Colonic mucosa (tissue), 4 donors: ENCODE results near the gene HIVEP1. TPM values are rescaled to one million over a fixed set of nuclear protein-coding genes. Genes with fewer than 3 reads are reported as not detected.

Source experiments
- DNase-seq: peaks from one replicate; pipeline ENCODE4 v3.0.0-alpha.2; 2020
- H3K27ac ChIP-seq: fragments of 200-600 bp; one replicate; pipeline ENCODE4 v1.8.0; 2021
- H3K27me3 ChIP-seq: fragments of 200-600 bp; one replicate; pipeline ENCODE4 v1.8.0; 2021
- H3K36me3 ChIP-seq: fragments of 200-600 bp; one replicate; pipeline ENCODE4 v1.8.0; 2021
- H3K4me1 ChIP-seq: fragments of 200-600 bp; one replicate; pipeline ENCODE4 v1.8.0; 2021; ENCODE audit warnings: mild to moderate bottlenecking
- H3K4me3 ChIP-seq: fragments of 200-600 bp; one replicate; pipeline ENCODE4 v1.8.0; 2021
- H3K9ac ChIP-seq, 2 donors: one replicate each; pipeline ENCODE4 v1.7.0; 2013; ENCODE audit warnings: control low read depth in 2 of 2, low read depth in 2 of 2, low read length in 2 of 2
- H3K9me3 ChIP-seq: fragments of 200-600 bp; one replicate; pipeline ENCODE4 v1.8.0; 2021
- CTCF ChIP-seq: fragments of 200-600 bp; IDR thresholded peaks from one replicate; pipeline ENCODE4 v1.8.0; 2022; ENCODE audit warnings: antibody characterized with exemption, mild to moderate bottlenecking
- intact Hi-C: fragments of 100-400 bp; cut with DNase I; formaldehyde crosslinking; loops from one replicate; pipeline ENCODE4 v1.14.1; 2022
- total RNA-seq, 2 donors: library from RNA; stranded (reverse); fragmentation: NEBNext Ultra II Directional in 1 of 2; extraction: Animal tissue kit (Norgen Biotek cat#: 25700) in 1 of 2; gene quantifications; one replicate each; pipeline ENCODE4 v1.2.1, GENCODE V29; 2021
- donor health status: healthy.
- donor health status: DM: no; HTN: no; CAD: no.
- donor health status: DM: no; HTN: no; CAD: no.

Gene HIVEP1
- total RNA-seq, 2 donors from 2014 or later, result 22.2 to 27.9 TPM

DNA sequence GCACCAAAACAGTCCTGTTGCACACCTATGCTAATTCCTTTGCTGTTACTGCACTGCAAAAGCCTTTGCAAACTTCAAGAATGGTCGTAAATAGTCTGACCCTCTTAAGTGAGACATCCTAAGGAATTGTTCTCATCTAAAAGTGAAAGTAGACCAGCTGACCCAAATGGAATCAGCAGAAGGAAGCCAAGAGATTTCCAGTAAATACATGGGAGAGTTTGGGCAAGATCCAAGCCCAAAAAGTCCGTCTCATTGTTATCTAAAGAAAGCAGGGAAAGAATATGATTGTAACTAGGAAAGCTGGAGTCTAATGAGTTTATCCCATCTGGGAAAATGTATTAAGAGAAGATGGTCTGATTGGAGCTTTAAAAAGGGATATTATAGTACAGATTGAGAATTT, 43.0 kb upstream of the HIVEP1 start:
- Histone ChIP-seq H3K27ac (no peak overlapping the region), H3K36me3 (no peaks in the 10 kb centered on the region), H3K9me3 (no peaks in the 10 kb centered on the region), H3K27me3 (no peaks in the 10 kb centered on the region), H3K4me3 (no peak overlapping the region), H3K4me1 (no peaks in the 10 kb centered on the region), H3K9ac (no peak overlapping the region)
- intact Hi-C loops, result no loop called here
- no peak for TF ChIP-seq CTCF
- no peak for DNase-seq

DNA sequence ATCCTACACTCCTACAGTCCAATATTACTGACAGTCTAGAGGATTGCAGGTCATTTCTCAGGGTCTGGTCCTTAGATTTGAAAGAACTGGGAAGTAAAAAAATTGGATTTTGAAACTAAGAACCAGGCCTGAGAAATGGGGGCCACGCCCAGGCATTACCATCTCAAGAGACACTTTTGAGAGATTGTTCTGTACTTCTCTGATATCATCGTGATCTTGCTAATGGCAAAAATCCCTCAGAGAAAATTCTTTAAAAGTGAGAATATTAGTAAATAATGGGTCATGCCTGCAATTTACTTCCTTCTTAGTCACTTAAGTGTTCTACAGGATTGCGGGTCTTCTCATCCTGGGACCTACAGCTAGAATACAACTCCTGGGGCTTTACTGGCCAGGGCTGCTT, 42.0 kb upstream of the HIVEP1 start:
- TF ChIP-seq CTCF, result no peak
- Histone ChIP-seq H3K27me3 (no peaks in the 10 kb centered on the region), H3K36me3 (no peaks in the 10 kb centered on the region), H3K4me1 (no peaks in the 10 kb centered on the region), H3K27ac (no peak overlapping the region), H3K9ac (no peak overlapping the region), H3K4me3 (no peak overlapping the region), H3K9me3 (no peaks in the 10 kb centered on the region)
- intact Hi-C loops, result no loop called here
- DNase-seq, result no peak

- no peaks in the 10 kb centered on the region for H3K9me3 ChIP-seq
- intact Hi-C loops, result no loop called here
- DNase-seq, result no peak
- H3K27ac ChIP-seq, result no peak overlapping the region
- no peaks in the 10 kb centered on the region for H3K4me1 ChIP-seq
- H3K4me3 ChIP-seq, result no peak overlapping the region
- H3K36me3 ChIP-seq, result no peaks in the 10 kb centered on the region
- H3K9ac ChIP-seq, result no peak overlapping the region
- no peak for TF ChIP-seq CTCF
- no peaks in the 10 kb centered on the region for H3K27me3 ChIP-seq
These were observed 41.0 kb upstream of the HIVEP1 start for GRCh38 chr6:11971154-11971553.

DNA sequence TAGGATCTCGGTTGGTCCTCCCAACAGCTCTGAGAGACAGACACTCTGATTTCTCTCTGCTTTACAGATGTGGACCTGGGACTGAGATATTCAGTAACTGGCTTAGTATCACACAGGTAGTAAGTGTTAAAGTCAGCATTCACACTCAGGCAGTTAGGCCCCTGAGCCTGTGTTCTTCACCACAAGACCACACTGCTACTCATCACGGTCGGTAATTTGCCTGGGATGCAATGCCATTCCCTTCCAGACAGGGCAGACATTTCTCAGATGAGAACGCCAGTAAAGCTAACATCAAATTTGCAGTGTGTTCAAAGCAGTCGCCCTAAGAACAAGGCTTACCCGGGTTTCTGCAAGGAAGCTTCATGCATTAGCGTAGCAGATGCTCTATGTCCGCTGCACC, 39.8 kb upstream of the HIVEP1 start:
- intact Hi-C loops, result no loop called here
- Histone ChIP-seq H3K9me3 (no peaks in the 10 kb centered on the region), H3K27me3 (no peaks in the 10 kb centered on the region), H3K9ac (no peak overlapping the region), H3K27ac (no peak overlapping the region), H3K4me3 (no peak overlapping the region), H3K36me3 (no peaks in the 10 kb centered on the region), H3K4me1 (no peaks in the 10 kb centered on the region)
- no peak for TF ChIP-seq CTCF
- no peak for DNase-seq

- no peaks in the 10 kb centered on the region for H3K36me3 ChIP-seq
- no peaks in the 10 kb centered on the region for H3K9me3 ChIP-seq
- no peak overlapping the region for H3K4me3 ChIP-seq
- intact Hi-C loops, result no loop called here
- no peak for DNase-seq
- no peak overlapping the region for H3K9ac ChIP-seq
- no peak for TF ChIP-seq CTCF
- H3K27ac ChIP-seq, result no peak overlapping the region
- H3K4me1 ChIP-seq, result no peaks in the 10 kb centered on the region
- H3K27me3 ChIP-seq, result no peaks in the 10 kb centered on the region
These were observed 39.3 kb upstream of the HIVEP1 start for GRCh38 chr6:11972806-11973205.

GRCh38 chr6:11973238-11973637, 38.9 kb upstream of the HIVEP1 start:
- H3K36me3 ChIP-seq, result no peaks in the 10 kb centered on the region
- no peak for TF ChIP-seq CTCF
- no peaks in the 10 kb centered on the region for H3K27me3 ChIP-seq
- intact Hi-C loops, result no loop called here
- no peak overlapping the region for H3K27ac ChIP-seq
- no peaks in the 10 kb centered on the region for H3K9me3 ChIP-seq
- no peaks in the 10 kb centered on the region for H3K4me1 ChIP-seq
- H3K4me3 ChIP-seq, result no peak overlapping the region
- no peak overlapping the region for H3K9ac ChIP-seq
- DNase-seq, result no peak
